KG1 (cell line): ENCODE results near the gene CALD1.
A peak's percentile ranks its signal among the peaks of the same experiment; 100 is the strongest.
"Not testable (repeated sequence)": the region's sequence is repeated elsewhere in the genome, so short reads cannot be mapped to it uniquely, and the experiment has no call there.

Source experiments
- DNase-seq: peaks from one replicate; lab custom pipeline; 2025; lab: John Stamatoyannopoulos, UW

Gene CALD1

DNA sequence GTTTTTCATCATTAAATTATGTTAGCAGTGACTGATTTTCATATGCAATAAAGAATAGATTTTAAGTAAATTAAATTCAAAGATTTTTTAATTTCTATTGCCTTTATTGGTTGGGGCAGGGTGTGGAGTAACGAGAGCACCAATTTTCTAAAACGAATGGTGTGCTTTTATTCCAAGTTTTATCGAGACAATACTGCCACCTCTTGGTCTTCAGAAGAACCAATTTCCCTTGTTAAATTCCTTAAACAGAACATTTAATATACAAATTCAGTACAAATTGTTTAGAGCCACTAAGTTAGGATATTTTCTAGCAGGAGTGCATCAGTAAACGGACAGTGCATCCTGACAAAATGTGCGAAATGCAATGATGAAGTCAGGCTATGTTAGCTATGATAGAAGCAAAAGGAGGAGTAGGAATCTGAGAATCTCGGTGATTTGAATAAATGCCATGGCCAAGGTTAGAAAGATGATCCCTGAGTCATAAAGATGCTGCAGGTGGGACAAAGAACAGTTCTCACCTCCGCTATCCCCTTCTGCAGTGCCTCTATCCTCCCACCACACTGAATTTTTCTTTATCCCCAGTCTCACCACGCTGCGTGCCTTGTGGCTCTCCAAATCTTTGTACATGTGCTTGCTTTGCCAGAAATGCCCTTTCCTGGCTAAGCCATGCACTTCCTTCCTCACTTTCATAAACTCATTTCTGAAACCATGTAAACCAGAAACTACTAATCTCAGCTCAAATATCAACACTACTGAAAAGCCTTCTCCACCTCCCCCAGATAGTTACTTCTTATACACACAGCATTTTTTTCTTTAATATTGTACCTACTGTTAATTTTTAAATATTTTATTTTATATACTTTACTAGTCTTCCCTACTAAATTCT lies 175.0 kb downstream of the CALD1 start:
- no peak for DNase-seq

DNA sequence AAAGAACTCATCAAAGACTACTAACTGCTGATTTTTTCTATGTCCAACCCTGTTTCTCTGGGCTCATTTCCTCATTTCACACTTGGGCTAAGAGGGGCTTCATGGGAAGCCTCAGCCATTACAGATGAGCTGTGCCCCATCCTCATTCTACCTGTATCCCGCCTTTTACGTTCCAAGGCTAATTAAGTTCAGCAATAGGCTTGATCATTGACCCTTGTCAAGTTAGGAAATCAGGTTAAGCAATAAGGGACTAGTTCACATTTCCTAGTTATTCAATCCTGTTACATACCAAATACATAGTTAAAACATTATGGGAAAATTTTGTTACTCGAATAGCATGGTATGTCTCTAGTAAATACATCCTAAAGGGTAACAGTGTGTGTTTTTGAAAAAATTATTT lies 177.6 kb downstream of the CALD1 start:
- no peak for DNase-seq

DNA sequence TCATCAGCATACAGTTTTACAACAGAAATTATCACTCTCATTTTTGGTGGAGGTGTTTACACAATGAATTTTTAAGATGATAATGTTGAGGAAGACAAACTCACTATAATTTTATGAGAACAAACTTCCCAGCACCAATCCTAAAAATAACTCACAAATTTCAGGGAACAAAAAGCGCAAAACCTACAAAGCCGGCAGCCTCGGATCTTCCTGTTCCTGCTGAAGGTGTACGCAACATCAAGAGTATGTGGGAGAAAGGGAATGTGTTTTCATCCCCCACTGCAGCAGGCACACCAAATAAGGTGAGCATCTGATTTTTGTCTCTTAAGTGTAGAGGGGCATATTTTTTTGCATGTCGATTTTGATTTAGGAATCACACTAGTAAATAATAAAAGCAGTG lies 180.4 kb downstream of the CALD1 start:
- DNase-seq: no peak

DNA sequence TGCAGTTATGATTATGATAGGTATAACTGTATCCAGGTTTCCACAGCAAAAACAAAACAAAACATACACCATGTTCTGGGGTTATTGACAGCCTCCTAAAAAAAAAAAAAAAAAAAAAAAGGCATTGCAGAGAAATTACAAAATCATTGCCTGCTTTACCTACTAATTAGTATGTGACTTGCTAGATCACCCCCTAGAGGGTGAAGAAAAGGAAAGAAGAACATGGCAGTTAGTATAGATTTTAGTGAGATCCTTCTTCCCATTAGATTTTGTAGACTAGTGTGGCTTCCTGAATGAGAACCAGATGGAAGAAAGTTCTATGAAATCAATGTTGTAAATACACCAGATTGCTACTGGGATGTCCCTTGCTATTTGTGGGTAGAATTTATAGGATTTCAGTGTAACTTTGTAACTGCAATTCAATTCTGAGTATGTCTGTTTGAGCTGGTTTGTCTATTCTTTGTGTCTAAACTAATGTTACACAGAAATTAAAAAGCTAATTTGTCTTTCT lies 182.9 kb downstream of the CALD1 start:
- DNase-seq: no peak

DNA sequence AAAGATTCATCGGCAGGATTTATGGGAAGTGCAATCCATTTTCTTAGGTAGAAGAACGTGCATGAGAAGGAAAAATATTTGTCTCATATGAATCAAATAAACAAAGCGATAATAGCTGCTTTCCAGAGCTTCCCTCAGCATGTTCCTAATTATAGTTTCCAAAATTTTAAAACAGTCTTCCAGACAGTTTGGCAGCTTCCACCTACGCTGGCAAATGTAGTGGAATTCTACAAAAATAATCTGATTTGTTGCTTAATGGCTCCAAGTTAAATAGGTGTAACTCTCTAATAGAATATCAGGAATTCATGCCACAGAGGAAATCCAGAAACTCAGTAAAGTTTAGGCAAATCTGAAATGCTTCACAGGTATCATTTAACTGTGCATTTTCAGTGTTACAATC lies 183.6 kb downstream of the CALD1 start:
- DNase-seq: no peak

DNA sequence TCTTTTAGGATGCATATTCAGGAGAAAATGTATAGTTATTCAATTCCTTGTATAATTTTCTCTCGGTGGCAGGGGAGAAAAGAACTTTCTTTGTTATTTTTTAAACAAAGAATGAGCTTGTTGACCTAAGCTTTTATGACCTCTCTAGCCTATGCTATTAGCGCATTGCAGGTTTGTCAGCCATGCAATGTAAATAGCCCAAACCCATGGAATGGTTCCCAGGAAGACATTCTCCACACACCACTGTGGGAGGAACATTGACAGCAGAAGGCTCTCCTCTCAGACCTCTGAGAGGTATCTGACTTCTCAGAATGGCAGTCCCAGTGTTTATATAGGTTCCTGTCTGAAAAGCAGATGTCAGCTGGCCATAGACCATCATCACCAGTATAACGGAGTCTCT lies 187.3 kb downstream of the CALD1 start:
- DNase-seq: no peak

DNA sequence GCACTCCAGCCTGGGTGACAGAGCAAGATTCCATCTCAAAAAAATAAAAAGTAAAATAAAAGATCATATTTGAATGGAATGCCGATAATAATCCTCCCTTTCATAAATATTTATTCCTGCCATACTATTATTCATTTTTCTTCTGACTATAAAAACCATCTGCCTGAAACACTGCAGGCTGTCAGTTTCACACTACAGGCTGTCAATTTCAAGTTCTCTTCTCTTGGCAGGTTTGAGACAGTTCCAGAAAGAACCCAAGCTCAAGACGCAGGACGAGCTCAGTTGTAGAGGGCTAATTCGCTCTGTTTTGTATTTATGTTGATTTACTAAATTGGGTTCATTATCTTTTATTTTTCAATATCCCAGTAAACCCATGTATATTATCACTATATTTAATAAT lies 188.7 kb downstream of the CALD1 start:
- no peak for DNase-seq

DNA sequence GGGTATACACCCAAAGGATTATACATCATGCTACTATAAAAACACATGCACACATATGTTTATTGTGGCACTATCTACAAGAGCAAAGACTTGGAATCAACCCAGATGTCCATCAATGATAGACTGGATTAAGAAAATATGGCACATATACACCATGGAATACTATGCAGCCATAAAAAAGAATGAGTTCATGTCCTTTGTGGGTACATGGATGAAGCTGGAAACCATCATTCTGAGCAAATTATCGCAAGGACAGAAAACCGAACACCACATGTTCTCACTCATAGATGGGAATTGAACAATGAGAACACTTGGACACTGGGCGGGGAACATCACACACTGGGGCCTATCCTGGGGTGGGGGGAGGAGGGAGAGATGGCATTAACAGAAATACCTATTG lies 202.2 kb downstream of the CALD1 start:
- not testable (repeated sequence) for DNase-seq

DNA sequence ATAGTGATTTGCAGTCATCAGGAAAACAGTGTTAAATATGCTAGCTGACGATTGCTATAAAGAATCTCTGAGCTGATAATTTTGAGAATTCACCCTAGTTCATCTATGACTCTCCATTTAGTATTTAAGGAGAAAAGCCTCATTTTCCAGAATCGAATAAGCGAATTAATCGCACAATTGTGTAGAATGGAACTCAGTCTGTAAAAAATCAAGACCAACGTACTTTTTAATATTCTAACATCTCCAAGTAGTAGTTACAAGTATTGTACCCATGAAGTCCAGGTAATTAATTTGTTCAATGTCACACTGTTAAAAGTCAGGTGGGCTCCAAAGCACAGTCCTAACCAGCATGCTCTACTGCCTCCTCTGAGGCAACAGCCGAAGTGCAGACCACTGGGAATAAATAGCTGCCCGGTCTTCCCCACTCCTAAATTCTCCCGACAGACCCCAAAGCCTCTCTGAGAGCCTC lies 206.5 kb downstream of the CALD1 start:
- DNase-seq: no peak

DNA sequence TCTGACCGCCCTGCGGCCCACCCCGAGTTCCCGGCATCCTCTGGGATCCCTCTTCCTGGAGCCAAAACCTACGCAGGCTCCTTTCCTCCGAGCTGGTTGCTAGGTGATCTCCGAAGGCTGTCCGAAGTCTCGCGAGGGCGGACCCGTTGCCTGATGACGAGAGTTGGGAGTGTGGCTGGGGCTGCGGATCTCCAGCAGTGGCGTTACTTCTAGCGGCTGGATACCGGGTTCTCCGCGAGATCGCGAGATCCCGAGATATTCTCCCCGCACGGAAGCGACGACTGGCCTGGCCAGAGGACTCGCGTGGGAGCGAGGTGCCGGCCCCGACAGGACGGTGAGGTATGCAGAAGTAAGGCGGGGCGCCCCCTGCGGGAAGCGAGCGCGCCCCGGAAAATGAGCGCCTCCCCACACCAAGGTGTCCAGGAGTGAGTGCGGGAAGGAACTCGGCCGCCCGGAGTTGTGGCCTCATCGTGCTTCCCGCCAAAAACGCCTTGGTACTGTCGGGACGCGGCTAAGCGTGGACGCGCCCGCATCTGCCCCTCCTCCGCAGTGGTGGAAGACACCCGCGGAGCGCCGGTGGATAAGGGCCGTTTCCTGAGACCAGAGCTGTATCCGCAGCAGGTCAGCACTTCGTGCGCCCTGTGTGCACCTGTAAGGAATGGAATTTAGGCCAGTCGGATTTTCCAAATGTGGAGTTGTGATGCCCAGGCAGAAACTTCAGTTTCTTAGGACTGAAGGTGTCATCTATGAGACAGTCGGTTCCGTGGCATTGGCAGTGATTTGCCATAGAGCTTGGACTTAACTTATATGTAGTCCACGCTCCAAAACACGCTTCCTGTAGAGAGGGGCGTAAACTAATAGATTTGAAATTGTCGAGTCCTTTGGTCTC lies 207.2 kb downstream of the CALD1 start, which contains the start of gene AGBL3:
Gene AGBL3, plus strand, starts transcription at position 146 of the 889 bp plus-strand sequence. CDS start 1,426 bp downstream, outside the sequence.
- DNase-seq: peak; percentile 42

DNA sequence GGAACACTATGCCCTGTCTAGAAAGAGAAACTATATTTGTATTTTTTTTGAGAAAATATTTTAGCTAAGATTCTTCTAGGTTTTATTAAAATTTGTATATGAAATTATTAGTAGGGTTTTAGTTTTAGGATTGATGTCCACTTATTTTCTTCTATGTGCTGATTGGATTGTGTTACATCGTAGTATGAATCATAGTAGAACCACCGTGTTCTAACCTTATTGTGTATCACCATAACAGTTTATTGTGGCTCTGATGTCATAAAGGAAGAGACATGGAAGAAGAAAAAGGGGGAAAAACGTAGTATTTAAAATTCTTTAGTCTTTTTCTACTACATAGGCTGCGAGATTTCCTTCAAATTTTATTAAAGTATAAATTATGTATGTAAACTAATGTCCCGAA lies 208.7 kb downstream of the CALD1 start:
- DNase-seq: no peak

DNA sequence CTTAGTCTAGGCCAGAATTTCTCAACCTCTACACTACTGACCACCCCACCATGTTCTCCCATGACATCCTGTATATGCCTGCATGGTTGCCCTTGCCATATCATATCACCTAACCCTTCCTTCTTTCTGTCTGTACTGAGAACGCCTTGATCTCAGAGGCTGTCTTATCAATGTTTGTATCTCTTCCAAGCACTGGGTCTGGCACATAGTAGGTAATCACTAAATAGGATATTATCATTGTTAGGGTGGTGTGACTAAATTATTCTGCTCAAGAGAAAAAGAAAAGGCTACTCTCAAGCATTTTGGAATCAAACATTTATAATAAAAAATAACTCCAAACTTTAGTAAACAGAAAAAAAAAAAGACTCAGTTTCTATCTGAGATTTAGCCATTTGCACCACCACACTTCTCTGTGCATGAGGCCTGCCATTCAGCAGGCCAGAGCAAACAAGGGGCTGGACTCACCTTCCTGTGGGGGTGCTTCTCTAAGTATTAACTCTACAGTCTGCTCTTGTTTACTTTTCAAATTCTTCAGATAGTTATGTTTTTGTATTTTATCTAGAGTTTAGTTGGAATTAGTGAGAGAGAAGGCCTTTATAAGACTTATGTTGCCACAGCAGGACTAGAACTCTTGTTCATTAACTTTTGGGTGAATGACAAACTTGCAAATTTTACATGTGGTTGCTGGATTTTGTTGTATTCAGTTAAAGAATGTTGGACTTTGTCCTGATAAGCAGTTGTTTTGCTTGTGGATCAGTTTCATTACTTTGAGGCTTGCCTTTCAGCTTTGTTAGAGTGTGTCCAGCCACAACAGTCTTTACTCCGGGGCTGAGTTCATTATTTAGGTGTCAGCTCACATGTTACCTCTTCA lies 212.3 kb downstream of the CALD1 start:
- no peak for DNase-seq

DNA sequence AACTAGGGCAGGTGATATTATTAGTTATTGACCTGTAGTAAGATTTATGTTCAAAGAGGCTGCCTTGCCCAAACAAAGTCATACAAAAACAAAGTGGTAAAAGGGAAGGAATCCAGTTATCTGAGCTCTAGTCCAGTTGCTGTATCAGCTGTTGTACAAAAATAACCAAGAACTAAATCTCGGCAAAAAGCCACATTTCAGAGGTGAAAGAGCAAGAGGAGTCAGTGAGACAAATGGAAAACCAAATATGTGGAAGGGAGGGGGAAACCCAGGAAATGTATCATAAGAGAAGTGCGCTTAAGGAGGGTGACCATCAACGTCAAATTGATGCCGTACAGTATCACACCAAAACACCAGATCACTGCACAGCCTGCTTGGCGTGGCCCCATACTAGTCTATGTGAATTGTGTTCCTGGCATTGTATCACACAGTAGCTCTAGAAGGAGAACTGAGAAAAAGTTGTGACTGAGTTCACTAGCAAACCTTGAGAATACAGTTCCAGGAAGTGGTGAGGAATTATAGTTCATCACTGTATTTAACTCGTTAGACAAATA lies 213.3 kb downstream of the CALD1 start:
- DNase-seq: no peak

DNA sequence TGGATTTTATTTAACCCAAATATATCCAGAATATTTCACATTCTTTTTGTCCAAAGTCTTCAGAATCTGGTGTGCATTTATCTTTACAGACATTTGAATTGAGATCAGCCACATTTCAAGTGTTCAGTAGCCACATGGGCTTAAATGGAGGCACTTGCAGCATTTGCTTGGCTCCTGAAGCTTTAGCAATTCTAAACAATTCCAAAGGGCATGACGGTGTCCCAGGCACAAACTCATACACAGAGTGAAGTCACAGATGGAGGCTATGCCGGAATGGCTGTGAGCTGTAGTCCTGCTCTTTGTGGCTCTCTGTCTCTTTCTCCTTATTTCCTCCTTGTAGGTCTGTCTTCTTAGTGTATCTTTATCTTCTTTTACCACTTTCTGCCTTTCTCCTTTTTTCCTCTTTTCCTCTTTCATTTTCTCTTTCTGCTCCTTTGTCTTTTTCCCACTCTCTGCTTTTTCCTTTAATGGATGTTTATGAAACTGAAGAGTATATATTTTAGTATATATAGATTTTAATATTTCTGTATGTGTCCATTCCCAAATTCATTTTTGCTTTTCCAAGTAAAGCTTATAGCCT lies 214.5 kb downstream of the CALD1 start:
- DNase-seq: no peak

DNA sequence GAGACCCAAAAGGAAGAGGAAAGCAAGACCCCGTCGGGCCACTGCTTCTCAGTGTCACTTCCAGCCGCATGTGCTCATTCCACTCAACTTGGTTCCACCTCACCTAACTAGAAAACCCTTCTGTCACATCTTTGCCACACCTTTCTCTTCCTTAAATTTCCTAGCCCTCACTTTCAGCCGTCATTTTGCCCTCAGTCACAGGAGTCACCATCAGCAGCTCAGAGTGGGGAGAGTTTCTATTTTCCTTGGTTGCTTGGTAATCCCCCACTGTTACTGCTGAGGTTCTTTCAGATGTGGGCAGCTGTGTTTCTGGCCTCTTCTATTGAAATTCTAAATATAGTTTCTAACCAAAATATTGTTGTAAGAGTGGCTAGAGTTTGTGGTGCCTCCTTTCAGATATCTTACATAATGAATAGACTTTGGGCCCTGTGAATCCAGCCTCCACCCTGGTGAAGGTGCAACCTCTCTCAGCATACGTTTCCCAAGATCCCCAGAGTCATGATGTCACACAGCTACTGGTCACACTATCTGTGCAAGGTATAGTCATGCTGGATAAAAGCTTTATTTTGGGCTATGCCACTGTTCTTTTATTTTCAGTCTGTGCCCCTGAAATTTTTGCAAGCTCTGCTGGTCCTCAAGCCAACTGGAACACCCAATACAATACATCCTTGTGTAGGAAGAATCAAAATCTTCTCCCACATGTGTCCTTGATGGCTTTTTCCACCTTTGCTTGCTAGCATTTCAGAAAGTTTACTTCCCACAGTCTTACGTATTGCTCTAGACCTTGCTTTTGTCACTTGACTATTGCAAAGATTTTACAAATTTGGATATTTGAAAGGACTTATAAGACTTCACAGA lies 216.0 kb downstream of the CALD1 start:
- DNase-seq: no peak

DNA sequence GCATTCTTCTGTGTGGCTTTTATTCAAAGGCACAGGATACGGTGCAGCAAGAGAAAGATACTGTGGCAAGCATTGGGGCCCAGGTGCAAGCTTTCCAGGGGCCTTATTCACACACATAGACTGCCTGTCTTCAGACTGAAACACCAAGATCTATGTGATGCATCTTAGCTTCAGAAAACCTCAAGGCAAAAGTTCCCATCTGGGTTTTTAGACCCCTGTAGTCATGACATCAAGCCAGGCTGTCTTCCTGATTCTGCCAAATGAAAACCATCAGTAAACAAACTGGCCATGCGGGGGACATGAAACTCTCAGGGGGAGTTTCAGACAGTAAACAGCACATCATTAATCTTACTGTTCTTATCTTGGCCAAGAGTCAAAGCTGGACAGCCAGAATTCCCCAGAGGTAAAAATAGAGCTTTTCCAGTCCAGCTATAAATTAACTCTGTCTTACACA lies 216.7 kb downstream of the CALD1 start:
- no peak for DNase-seq

DNA sequence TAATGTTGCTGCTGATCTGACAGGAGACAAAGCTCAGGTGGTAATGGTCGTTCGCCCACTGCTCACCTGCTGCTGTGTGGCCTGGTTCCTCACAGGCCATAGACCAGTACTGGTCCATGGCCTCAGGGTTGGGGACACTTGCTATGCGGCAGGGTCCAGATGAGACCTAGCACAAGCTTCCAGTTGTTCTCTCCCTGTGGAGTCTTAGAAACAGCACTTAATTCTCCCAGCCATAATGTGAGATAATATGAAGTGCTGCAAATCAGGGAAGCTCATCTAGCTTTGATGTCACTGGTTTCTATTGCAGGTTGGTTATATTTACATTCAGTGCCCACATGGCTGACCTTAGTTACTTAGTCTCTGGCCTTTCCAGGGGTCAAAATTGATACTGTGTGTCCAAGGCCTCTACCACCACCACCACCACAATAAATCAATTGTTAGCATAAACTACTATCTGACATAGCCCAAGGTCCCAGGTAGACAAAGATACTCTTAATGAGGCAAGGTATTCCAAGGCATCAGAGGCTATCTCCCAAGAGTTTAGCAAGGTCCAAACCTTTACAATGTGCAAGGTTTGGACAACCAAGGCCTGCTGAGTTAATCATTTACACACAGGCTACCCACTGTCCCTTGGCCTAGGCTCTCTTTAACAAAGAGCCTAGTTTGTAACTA lies 217.9 kb downstream of the CALD1 start:
- DNase-seq: no peak

DNA sequence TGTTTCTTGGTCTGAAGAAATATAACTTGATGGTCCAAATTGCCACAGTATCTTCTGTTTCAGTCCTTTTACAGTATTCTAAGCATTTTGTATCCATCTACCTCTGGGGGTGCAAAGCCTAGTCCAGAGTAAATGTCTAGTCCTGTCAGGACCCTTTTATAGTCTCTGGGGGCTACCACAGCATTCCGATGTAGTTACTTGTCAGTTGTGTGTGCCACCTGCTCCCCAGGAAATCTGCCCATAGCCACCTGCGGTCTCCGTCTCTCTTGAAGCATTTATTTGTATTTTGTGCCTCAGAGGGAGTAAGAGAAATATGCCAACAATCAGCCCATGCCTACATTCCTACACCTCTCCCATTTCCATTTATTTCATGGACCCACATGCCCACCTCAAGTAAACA lies 219.7 kb downstream of the CALD1 start:
- no peak for DNase-seq
